Activated naive CD4-positive, alpha-beta T cell treated with Interleukin-2 at 50 U/mL for 16 hours (primary cell): ENCODE measurements around the gene RCBTB1.

ENCODE experiments used
- DNase-seq: peaks from one replicate; pipeline ENCODE4 v3.0.0-alpha.2; 2020

RCBTB1 gene

DNA sequence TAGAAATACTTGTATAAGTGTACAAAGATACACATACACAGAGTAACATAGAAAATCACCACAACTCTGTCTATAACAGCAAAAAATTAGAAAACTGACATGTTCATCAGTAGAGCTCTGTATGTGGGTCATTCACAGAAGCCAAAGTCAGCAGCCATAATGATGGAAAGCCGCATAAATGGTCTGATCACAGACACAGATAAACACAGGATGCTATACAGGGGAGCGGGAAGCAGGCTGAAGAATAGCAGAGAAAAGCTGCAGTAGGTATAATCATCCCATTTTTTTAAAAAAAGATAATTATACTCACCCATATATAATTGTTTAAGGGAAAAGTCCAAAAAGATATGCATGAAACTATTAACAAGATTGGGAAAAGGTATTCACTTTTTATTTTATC, 31.5 kb downstream of the RCBTB1 start:
- no peak for DNase-seq

DNA sequence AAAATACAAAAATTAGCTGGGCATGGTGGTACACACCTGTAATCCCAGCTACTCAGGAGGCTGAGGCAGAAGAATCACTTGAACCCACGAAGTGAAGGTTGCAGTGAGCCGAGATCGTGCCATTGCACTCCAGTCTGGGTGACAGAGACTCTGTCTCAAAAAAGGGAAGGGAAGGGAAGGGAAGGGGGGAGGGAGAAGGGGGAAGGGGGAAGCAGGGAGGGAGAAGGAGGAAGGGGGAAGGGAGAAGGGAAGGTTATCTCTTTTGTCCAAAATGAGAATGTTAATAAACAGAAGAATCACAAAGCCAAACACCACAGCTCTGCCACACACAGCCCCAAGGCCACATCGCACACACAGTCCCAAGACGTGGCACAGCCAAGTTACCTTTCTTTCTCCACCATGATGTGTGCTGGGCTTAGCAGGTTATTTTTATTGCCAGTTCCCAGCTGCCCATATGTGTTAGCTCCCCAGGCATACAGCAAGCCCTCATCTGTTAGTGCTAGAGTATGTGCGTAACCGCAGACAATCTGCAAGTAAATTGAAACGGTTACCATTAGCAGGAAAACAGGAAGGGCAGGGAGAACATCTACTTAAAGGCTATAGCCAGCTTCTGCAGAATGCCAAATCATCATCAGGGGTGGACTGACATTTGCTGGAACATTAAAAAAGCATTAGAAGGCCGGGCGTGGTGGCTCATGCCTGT, 34.3 kb downstream of the RCBTB1 start:
- no peak for DNase-seq

DNA sequence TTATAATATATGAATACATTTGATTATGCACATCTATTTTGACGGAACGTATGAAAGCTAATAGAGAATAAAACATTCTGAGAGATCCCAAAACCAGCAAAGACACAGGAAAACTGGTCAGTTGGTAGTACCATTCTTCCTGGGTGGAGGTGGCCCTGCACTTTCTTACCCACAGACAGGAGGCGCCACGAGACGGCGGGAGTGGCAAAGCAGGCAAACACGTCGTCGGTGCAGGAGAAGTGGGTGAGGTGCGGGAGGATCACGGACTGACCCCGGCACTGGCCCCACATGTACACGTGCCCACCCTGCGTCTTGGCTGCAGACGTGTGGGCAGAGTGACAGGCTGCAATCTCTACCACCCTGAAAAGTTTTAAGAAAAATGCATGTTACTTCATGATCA, 36.1 kb downstream of the RCBTB1 start:
- DNase-seq = no peak

DNA sequence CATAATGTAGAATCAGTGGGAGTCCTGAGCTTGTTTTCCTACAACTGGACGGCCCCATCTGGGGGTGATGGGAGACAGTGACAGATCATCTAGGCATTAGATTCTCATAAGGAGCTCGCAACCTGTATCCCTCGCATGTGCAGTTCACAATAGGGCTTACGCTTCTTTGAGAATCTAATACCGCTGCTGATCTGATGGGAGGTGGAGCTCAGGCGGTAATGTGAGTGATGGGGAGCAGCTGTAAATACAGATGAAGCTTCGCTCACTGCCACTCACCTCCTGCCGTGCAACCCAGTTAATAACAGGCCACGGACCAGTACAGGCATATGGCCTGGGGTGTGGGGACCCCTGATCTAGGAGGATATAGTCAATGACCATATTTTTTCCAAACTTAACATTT, 38.8 kb downstream of the RCBTB1 start:
- DNase-seq = no peak

DNA sequence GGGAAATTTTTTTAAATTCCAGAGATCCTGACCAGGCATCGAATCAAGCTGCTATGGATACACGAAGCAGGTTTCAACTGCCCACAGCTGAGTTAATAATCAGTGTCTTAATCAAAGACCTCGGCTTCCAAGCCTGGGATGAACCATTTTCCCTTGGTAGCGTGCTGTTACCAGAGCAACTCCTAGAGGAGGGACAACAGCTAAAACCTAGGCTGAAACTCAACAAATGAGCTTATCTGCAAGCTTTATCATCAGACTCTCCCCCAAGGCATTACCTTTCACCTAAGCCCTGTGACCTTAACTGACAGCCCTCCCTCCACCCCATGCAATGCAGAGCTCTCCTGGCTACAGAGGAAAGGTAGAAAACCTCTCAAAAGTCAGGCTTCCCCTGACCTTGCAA, 39.7 kb downstream of the RCBTB1 start:
- DNase-seq = no peak

DNA sequence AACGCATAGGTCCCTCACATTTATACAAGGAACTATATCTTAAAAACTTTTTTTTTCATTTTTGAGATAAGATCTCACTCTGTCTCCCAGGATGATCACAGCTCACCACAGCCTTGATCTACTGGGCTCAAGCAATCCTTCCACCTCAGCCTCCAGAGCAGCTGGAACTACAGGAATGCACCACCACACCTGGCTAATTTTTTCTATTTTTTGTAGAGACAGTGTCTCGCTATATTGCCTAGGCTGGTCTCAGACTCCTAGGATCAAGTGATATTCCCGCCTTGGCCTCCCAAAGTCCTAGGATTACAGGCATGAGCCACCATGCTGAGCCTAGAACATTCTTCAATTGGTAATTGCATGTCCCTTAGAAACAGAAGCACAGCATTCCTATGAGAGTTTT, 41.7 kb downstream of the RCBTB1 start:
- DNase-seq = no peak

DNA sequence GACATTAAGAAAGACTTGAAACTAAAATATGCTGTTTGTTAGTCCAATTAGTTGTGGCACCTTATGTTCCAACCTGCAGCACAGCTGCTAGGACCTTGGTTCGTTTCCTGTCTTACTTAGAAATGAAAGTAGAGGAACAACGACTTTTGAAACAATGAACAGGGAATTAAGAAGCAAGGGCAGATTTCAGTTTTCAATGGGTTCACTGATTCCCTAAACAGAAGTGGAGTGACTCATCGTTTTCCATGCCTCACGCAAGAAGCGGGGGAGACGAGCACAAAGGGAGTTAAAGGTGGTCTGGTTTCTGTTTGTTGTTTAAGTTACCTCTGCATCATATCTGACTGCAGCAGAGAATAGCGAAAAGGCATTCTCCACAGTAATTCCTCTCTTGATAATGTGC, 44.8 kb downstream of the RCBTB1 start:
- DNase-seq = no peak

DNA sequence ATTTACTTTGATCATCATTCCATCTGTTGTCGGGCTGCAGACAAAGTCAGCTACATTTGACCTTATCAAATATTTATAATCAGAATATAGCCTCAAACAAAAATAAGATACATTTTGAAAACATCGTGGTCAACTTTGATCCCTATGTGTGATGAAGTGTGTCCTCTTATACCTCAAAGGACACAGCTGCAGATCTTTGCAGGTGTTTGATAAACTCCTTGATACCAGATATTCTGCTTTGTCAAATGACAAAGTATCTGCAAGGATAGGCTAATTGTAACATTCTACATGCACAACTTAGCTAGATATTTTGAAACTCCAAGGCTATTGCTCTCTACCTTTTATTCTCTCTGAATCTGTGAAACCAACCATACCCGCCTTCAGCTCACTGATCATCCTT, 45.6 kb downstream of the RCBTB1 start:
- no peak for DNase-seq

DNA sequence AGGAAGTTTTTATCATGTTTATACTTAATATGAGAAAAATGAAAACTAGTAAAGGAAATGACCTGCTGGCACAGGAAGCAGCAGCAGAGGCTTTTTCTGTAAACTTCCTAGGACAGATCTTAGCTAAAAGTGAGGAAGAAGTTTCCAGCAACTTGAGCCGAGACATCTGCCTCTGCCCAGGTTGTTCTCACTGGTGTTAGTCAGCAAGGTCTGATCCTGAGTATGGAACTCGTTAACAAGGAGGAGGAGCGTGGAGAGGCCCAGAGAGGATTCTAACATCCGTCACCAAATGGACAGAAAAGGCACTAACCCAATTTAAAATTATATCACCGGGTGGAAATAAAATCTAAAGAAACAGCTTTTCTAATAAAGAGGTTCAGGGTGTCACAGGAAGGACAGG, 46.0 kb downstream of the RCBTB1 start:
- no peak for DNase-seq

DNA sequence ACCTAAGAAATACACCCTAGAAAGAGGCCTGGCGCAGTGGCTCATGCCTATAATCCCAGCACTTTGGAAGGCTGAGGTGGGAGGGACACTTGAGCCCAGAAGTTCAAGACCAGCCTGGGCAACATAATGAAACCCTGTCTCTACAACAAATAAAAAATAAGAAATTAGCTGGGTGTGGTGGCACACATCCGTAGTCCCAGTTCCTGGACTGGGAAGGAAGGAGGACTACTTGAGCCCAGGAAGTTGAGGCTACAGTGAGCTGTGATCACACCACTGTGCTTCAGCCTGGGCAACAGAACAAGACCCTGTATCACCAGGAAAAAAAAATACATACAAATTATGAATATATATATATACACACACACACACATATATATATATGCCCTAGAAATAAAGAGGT, 47.0 kb downstream of the RCBTB1 start:
- DNase-seq = no peak

DNA sequence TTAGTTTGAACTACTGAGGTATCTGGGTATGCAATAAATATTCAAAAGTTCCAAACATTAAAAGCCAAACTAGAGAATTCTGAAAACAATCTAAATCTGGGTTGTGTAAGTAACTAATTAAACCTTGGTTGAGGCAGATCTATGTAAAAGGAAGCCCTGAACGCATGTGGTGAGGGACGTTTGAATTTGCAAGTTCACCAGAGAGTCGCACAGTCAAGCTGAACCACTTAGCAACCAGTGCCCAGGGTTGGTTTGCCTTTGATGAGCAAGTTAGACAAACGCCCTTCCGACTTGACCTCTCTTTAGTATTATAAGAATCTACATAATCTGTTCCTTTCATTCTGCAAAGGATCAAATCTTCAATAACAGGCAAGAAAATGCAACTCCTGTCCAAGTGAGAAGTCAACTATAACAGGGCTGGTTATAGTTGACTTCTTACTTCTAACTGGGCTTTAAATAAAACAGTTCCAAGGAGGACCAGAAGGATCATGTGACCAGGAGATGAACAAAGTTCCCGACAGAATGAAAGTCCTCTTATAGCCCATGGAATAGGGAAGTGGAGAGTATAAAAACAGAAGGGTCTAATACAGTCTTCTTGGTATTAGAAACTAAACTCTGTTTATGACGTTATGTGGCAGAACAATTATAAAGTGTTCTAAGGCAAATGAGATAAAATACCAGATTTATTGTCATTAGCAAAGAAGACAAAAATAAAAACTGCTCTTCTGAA, 49.0 kb downstream of the RCBTB1 start:
- no peak for DNase-seq

DNA sequence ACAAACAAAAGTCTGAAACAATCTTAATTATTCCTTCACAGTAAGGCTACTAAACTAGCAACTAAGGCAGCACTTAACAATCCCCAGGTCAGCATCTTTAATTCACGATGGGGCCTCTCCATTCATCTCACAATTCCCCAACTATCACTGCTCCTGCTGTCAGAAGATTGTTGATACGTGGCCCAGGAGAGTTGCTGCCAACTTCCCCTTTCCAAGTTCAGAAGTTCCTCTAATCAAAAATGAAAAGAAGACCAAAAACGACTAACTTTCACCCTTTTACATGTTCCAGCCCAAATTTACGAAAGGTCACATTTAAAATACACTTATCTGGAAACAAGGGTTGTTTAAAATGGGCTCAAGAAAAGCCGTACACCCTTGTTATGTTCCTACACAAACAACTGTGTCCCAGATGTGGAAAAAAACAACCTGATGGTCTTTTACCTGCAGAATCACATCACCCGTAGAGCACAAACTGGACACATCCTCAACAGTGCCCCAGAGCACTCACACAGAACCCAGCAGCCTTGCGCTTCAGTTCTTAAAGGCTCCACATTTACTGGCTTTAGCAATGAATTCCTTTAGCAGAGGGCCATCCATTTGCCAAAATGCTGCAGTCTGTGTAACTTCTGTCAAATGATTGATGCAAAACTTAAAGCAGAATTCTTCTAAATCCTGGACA, 51.6 kb downstream of the RCBTB1 start:
- DNase-seq = no peak

DNA sequence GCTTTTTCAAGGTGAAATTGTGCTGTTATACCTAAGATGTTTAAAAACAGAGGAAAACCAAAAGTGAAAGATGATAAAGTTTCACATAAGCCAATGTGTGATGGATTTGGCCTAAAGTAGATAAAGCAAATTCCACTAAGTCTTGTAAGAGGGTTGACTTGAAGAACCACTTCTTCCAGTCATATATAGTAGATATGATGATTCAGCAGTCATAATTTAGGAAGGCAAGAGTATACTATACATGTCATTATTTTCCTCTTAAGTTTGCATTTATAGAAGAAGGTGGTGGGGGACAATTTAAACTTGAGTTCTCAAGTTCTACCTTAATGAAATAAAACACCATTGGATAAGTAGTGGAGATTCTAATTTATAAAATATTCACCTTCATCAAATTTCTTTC, 52.3 kb downstream of the RCBTB1 start:
- DNase-seq = no peak

DNA sequence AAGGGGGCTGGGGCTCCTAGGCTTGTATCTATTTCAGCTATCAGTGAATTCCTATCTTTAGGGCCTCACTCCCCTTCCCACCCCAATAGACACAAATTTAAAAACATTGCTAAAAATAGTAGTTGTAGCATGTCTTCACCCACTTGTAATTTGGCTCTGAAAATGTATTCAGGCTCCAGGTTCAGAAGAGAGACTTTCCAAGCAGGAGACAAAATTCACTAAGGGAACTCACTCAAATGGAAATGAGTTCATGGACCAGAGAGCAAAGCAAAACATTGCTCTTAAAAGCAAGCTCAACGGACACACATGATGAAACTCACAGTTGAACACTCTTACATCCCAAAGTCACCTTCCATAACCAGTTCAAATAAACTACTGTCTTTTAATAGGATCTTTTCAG, 52.8 kb downstream of the RCBTB1 start:
- DNase-seq = no peak

DNA sequence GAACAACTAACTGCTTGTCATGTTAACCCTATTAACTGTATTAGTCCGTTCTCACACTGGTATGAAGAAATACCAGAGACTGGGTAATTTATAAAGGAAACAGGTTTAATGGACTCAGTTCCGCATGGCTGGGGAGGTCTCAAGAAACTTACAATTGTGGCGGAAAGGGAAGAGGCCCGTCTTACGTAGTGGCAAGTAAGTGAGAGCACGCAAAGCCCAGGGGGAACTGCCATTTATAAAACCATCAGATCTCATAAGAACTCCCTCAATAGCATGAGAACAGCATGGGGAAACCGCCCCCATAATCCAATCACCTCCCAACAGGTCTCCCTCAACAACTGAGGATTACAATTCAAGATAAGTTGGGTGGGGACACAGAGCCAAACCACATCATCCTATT, 54.9 kb downstream of the RCBTB1 start:
- DNase-seq = no peak

DNA sequence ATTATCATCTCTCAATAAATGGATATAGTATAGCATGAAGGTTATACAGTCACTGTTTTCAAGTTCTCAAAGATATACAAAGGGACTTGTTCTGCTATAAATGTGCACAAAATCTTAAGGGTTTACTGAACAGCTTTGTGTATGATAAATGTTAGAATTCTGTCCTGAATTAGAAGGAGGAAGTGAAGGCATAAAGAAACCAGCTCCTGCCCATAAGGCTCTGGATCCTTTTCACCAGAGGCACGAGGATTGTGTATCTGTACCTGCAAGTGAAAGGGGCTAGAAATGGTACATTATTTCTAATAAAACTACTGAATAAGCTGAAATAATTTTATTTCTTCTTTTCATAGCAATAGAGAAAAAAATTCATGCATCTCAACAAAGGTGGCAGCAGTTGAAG, 57.2 kb downstream of the RCBTB1 start:
- no peak for DNase-seq

DNA sequence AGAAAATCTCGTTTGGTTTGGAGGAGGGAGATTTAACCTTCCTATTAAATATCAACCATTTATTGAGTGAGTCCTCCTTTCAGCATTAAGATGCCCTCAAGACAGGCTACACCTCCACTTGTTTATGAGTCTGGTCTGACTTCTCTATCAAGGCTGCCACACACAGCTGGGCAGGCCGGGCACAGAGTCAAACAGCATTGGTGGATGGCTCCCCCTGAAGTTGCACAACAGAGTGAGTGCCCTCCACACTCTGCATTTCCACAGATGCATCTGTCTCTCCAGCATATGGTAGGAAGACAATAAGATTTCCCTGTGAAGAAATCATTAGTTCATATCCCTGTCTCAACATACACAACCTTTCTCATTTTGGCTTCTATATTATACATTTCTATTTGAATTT, 58.2 kb downstream of the RCBTB1 start:
- DNase-seq = no peak

DNA sequence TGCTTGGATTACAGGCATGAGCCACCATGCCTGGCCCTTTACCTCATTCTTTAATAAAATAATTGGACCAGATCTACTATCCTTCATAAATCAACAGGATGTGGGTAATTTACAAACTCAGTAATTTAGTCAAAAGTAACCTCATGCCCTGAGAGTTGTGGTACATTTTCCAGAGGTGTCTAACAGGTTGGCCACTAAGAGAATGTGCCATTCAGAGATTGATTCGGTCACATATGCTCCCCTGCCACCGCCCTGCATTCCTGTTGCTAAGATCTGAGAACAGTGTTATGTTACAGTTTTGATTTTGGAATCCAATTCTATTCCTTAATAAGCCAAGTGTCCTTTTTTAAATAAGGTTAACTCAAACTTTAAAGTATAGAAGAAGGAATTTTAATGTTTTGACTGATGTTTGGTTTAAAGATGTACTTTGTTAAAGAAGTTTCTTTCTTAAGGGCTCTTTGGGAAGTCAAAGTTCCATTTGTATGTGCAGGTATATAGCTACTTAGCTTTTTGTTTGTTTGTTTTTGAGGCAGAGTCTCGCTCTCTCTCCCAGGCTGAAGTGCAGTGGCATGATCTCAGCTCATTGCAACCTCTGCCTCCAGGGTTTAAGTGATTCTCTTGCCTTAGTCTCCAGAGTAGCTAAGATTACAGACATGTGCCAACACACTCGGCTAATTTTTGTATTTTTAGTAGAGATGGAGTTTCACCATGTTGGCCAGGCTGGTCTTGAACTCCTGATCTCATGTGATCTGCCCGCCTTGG, 60.4 kb downstream of the RCBTB1 start:
- no peak for DNase-seq

DNA sequence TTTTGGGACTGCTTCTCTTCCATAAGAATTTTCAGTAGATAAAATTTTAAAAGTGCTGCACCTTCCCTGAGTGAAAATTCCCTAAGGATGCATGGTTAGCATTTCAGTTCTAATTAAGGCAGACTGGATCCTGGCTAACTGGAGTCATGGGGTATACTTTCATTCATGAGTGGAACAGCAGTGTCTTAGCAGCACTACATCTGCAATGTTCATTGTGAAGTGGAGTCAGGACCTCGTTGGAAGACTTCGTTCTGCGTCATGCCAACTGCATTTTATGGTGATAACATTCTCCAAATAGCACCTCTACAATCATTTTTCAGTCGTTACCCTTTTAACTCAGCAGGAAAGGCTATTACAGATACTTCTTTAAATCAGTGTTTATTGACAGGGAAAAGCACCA, 64.1 kb downstream of the RCBTB1 start:
- no peak for DNase-seq

DNA sequence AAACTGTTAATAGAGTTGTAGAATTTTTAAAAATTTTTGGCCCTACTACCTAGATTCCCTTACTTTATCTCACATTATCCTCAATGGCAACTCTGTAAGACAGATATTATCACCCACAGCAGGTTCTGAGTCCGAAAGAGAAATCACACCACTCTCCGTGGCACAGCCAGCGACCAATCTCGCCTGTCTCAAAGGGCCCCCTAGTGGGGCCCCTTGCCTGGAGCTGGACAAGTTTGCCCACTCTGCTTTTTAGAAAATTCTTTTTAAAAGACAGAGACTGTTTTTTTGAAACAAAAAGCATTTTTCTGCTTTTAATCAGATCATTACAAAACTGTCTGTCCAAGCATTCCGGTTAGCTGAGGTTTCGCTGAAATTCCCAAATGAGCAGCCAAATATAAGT, 67.9 kb downstream of the RCBTB1 start:
- DNase-seq = no peak

DNA sequence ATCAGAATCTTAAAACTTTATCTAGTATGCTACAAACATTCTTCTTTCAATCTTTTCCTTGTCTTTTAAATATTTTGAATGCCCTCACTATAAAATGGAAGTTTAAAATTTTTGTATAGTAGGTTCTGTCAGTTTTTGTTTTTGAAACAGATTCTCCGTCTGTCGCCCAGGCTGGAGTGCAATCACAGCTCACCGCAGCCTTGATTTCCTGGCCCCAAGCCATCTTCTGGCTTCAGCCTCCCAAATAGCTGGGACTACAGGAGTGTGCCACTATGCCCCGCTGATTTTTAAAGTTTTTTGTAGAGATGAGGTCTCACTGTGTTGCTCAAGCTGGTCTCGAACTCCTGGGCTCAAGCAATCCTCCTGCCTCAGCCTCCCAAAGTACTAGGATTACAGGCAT, 68.9 kb downstream of the RCBTB1 start:
- DNase-seq = no peak

DNA sequence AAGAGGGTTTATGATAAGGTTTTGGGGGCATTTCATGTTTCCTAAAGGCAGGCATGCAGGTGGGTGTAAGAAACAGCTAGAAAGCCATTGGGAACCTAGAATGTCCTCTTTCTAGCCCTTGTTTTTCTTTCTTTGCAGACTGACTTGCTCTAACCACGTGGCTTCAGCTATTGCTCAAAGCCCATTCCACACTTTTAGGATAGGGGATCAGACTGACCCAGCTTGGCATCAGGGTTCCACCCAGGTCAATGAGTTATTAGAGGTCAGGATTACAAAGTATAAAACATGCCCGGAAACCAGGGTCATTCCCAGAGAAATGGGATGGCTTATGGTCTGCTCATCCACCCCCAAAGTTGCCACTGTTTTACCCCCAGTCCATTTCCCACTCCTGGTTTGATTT, 72.8 kb downstream of the RCBTB1 start:
- DNase-seq = no peak

DNA sequence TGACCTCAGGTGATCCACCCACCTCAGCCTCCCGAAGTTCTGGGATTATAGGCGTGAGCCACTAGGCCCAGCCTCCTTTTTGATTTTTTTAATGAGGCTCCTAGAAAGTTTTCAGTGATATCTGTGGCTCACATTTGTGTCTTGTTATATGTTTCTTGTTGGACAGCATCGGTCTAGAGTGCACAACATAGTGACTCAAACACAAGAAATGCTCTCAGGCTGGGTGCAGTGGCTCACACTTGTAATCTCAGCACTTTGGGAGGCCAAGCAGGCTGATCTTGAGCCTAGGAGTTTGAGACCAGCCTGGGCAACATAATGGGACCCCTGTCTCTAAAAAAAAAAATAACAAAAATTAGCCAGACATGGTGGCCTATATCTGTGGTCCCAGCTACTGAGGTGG, 81.4 kb downstream of the RCBTB1 start:
- DNase-seq = no peak

DNA sequence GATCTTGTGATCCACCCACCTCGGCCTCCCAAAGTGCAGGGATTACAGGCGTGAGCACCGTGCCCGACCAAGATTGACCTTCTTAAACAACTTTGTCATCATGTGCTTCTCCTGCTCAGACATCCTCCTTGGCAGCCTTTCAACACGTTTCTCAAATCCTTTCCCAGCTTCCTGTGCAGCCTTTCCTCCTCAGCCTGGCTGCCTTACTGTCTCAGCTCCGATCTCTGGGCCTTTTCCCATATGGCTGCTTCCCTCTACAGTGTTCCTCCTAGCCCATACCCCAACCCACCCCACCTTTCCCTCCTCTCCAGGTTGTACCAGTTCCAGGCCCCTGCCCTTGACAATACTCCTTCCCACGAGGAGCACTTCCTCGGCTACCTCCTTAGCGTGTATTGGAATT, 82.4 kb downstream of the RCBTB1 start:
- DNase-seq = no peak
